Fibroblast of skin of right biceps (primary cell): ENCODE data around the gene OR4C16.

Experiments used
- DNase-seq: peaks from one replicate; pipeline ENCODE4 v3.0.0-alpha.2; 2013

Gene OR4C16, protein sequence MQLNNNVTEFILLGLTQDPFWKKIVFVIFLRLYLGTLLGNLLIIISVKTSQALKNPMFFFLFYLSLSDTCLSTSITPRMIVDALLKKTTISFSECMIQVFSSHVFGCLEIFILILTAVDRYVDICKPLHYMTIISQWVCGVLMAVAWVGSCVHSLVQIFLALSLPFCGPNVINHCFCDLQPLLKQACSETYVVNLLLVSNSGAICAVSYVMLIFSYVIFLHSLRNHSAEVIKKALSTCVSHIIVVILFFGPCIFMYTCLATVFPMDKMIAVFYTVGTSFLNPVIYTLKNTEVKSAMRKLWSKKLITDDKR

DNA sequence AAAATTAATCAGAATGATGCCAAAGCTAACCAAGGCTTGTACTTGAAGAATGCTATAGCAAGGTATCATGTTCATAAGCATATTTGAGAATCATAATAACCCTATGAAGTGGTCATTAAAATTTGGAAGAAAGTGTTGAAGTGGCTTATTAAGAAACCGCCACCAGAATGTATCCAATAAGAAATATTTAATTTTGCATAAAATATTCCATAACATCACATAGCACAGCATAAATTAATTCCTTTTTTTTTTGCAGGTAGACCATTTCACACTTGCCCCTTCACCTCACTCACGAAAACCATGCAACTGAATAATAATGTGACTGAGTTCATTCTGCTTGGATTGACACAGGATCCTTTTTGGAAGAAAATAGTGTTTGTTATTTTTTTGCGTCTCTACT lies at the start of gene OR4C16:
OR4C16 (plus strand) TSS at position 301 of the 400 bp plus-strand sequence; CDS start at position 301, 0 bp downstream.
- DNase-seq, result no peak

DNA sequence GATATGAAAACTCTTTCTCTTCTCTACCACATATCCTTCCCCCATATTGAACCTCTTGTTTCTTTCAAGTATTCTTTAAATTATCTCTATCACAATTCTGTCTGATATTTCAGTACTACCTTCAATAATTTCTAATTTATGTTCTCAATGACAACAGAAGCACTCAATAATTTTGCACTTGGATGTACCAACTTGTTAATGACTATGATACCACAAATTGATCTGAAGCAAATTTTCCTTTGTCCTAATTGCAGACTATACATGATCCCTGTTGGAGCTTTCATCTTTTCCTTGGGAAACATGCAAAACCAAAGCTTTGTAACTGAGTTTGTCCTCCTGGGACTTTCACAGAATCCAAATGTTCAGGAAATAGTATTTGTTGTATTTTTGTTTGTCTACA lies 17.8 kb upstream of the OR4C16 start, which contains the start of gene OR4C15:
OR4C15 (plus strand) TSS at position 301 of the 400 bp plus-strand sequence; CDS start at position 301, 0 bp downstream.
- no peak for DNase-seq

GRCh38 chr11:55572548-55572947 lies 620 bp downstream of the OR4C16 start:
- no peak for DNase-seq

- DNase-seq, result no peak
Measured at GRCh38 chr11:55607545-55607944, 35.6 kb downstream of the OR4C16 start, which contains the start of gene OR4C11. Gene OR4C11, minus strand, starts transcription at chr11:55607645. Its CDS starts 3,272 bp downstream, at chr11:55604373.
